EL (cell line): ENCODE results near the gene CCDC51.
A peak's percentile ranks its signal among the peaks of the same experiment; 100 is the strongest.
"Not testable (repeated sequence)": the region's sequence is repeated elsewhere in the genome, so short reads cannot be mapped to it uniquely, and the experiment has no call there.

Source experiments
- DNase-seq: peaks from one replicate; pipeline ENCODE4 v3.0.0-alpha.2; 2016

CCDC51 gene

GRCh38 chr3:48404440-48405342 lies 35.2 kb downstream of the CCDC51 start:
- DNase-seq = no peak

- no peak for DNase-seq
Measured at GRCh38 chr3:48403533-48404439, 36.1 kb downstream of the CCDC51 start.

- DNase-seq = no peak
Measured at GRCh38 chr3:48402907-48403306, 37.0 kb downstream of the CCDC51 start.

GRCh38 chr3:48402281-48402732 lies 37.6 kb downstream of the CCDC51 start:
- peak; percentile 90 for DNase-seq

GRCh38 chr3:48401434-48401901 lies 38.5 kb downstream of the CCDC51 start:
- not testable (repeated sequence) for DNase-seq

GRCh38 chr3:48400824-48401433 lies 39.0 kb downstream of the CCDC51 start:
- DNase-seq = peak; percentile 55

GRCh38 chr3:48399387-48400172 lies 40.3 kb downstream of the CCDC51 start:
- DNase-seq = no peak

- DNase-seq = no peak
Measured at GRCh38 chr3:48398701-48399386, 41.1 kb downstream of the CCDC51 start.

GRCh38 chr3:48397767-48398681 lies 41.9 kb downstream of the CCDC51 start:
- no peak for DNase-seq

GRCh38 chr3:48395714-48396113 lies 44.2 kb downstream of the CCDC51 start:
- no peak for DNase-seq

- no peak for DNase-seq
Measured at GRCh38 chr3:48394391-48394790, 45.5 kb downstream of the CCDC51 start.

GRCh38 chr3:48388966-48389365 lies 51.0 kb downstream of the CCDC51 start:
- DNase-seq = no peak

- DNase-seq = no peak
Measured at GRCh38 chr3:48387634-48388033, 52.3 kb downstream of the CCDC51 start.
